PC-9 (cell line): ENCODE results near the gene CDH22. TPM values are rescaled to one million over a fixed set of nuclear protein-coding genes. Genes with fewer than 3 reads are reported as not detected.

Experiments used
- BruUV-seq: library from RNA; stranded (reverse); fragments of 400-500 nt; replicated peaks from 2 replicates; lab custom pipeline; 2021; lab: Mats Ljungman, UMichigan
- CTCF ChIA-PET: fragments of 300-600 bp; sonication (Branson Sonifier 250); formaldehyde crosslinking; loops from one replicate; lab custom pipeline; 2022; ENCODE audit warnings: antibody characterized with exemption; lab: Charles Lee
- POLR2A ChIA-PET: fragments of 300-600 bp; sonication (Branson Sonifier 250); formaldehyde crosslinking; loops from one replicate; lab custom pipeline; 2022; ENCODE audit warnings: antibody characterized with exemption; ENCODE audit not compliant: unreplicated experiment; lab: Charles Lee
- DNase-seq, 2 experiments: peaks; one replicate each; pipeline versions ENCODE4 v3.0.0 to v3.0.0-alpha.2; 2015 to 2022; ENCODE audit warnings: mixed read lengths in 1 of 2
- H2AFZ ChIP-seq: fragments of 200-600 bp; sonication (generic); 2 replicates; pipeline ENCODE4 v1.8.1; 2017; ENCODE audit warnings: antibody characterized with exemption
- H3F3A ChIP-seq: fragments of 200-600 bp; sonication (generic); 2 replicates; pipeline ENCODE4 v1.8.1; 2017; ENCODE audit warnings: antibody characterized with exemption, mild to moderate bottlenecking, low read depth; ENCODE audit not compliant: insufficient read depth
- H3K27ac ChIP-seq: fragments of 200-600 bp; sonication (generic); 2 replicates; pipeline ENCODE4 v1.6.1; 2016; ENCODE audit warnings: mixed run types
- H3K27me3 ChIP-seq: fragments of 200-600 bp; sonication (generic); 2 replicates; pipeline ENCODE4 v1.6.1; 2016; ENCODE audit warnings: low read depth, mixed run types; ENCODE audit not compliant: insufficient read depth
- H3K36me3 ChIP-seq: fragments of 200-600 bp; sonication (generic); 2 replicates; pipeline ENCODE4 v1.6.1; 2016; ENCODE audit warnings: low read depth, mixed run types
- H3K4me1 ChIP-seq: fragments of 200-600 bp; sonication (generic); replicated peaks from 2 replicates; pipeline ENCODE4 v1.6.1; 2016; ENCODE audit warnings: mixed run types; ENCODE audit not compliant: insufficient read depth
- H3K4me2 ChIP-seq: fragments of 200-600 bp; sonication (generic); 2 replicates; pipeline ENCODE4 v1.6.1; 2017; ENCODE audit warnings: mixed run types
- H3K4me3 ChIP-seq: fragments of 200-600 bp; sonication (generic); 2 replicates; pipeline ENCODE4 v1.6.1; 2016; ENCODE audit warnings: mixed run types
- H3K79me2 ChIP-seq: fragments of 200-600 bp; sonication (generic); 2 replicates; pipeline ENCODE4 v1.6.1; 2017; ENCODE audit warnings: low read depth, mixed run types
- H3K9me2 ChIP-seq: fragments of 200-600 bp; sonication (generic); 2 replicates; pipeline ENCODE4 v1.8.1; 2017; ENCODE audit warnings: mild to moderate bottlenecking; ENCODE audit not compliant: insufficient read depth
- H3K9me3 ChIP-seq: fragments of 200-600 bp; sonication (generic); 2 replicates; pipeline ENCODE4 v1.8.1; 2016; ENCODE audit warnings: low read depth; ENCODE audit not compliant: insufficient read depth
- H4K20me1 ChIP-seq: fragments of 200-600 bp; sonication (generic); 2 replicates; pipeline ENCODE4 v1.8.1; 2017; ENCODE audit not compliant: insufficient read depth
- CTCF ChIP-seq: fragments of 200-600 bp; sonication (generic); conservative IDR thresholded peaks from 2 replicates; pipeline ENCODE4 v1.6.1; 2017; ENCODE audit warnings: mixed run types, antibody characterized with exemption, mild to moderate bottlenecking, moderate library complexity
- EZH2 ChIP-seq: fragments of 200-600 bp; sonication (generic); IDR thresholded peaks from 2 replicates; pipeline ENCODE4 v1.8.0; 2017; ENCODE audit warnings: antibody characterized with exemption, low read depth
- intact Hi-C: fragments of 100-400 bp; cut with micrococcal nuclease; formaldehyde crosslinking; loops from one replicate; pipeline ENCODE4 v1.10.0; 2022; ENCODE audit not compliant: unreplicated experiment
- total RNA-seq: library from RNA; stranded (reverse); gene quantifications from 2 replicates; pipeline ENCODE4 v1.2.3, GENCODE V29; 2021

The CDH22 gene
- total RNA-seq, 1 experiment from 2014 or later: not detected

- no peaks in the 10 kb centered on the region for H3F3A ChIP-seq
- CTCF ChIA-PET: interaction anchor here (0.6 kb wide), 1 partner anchor 226 kb away, joined by 3 read pairs; no protein-coding TSS in a partner anchor
- no peaks in the 10 kb centered on the region for H3K4me1 ChIP-seq
- H3K27me3 ChIP-seq: peaks cover 94% of the 10 kb centered on the region
- intact Hi-C loops: no loop called here
- no peaks in the 10 kb centered on the region for H3K9me3 ChIP-seq
- H4K20me1 ChIP-seq: no peaks in the 10 kb centered on the region; the same call in 1 of the 2 replicates
- POLR2A ChIA-PET: interaction anchor here (0.6 kb wide), 1 partner anchor 277 kb away, joined by 3 read pairs; the partner anchor contains the start of gene ZSWIM1
- no peak overlapping the region for H3K27ac ChIP-seq
- H3K79me2 ChIP-seq: no peaks in the 10 kb centered on the region
- no peaks in the 10 kb centered on the region for H3K9me2 ChIP-seq
- no TSS peak for BruUV-seq
- TF ChIP-seq CTCF: no peak
- no peak for TF ChIP-seq EZH2
- H2AFZ ChIP-seq: no peak overlapping the region
- no peak overlapping the region for H3K4me3 ChIP-seq
- no peak overlapping the region for H3K4me2 ChIP-seq
- no peaks in the 10 kb centered on the region for H3K36me3 ChIP-seq
- DNase-seq: no peak
These were observed 150.7 kb downstream of the CDH22 start for GRCh38 chr20:46157625-46158024.

- CTCF ChIA-PET: no interaction called here
- Histone ChIP-seq H3K4me1 (no peaks in the 10 kb centered on the region), H3K36me3 (no peaks in the 10 kb centered on the region), H2AFZ (no peak overlapping the region), H3K27ac (no peak overlapping the region), H3K79me2 (no peaks in the 10 kb centered on the region), H3K27me3 (peaks cover 94% of the 10 kb centered on the region), H3K4me2 (no peak overlapping the region), H3K9me2 (no peaks in the 10 kb centered on the region), H3F3A (no peaks in the 10 kb centered on the region), H3K4me3 (no peak overlapping the region), H4K20me1 (no peaks in the 10 kb centered on the region; the same call in 1 of the 2 replicates), H3K9me3 (no peaks in the 10 kb centered on the region)
- no peak for DNase-seq
- no TSS peak for BruUV-seq
- no peak for TF ChIP-seq EZH2
- no peak for TF ChIP-seq CTCF
- POLR2A ChIA-PET: interaction anchor here (0.6 kb wide), 1 partner anchor 276 kb away, joined by 3 read pairs; the partner anchor contains the start of gene ZSWIM1
- intact Hi-C loops: no loop called here
These were observed 151.2 kb downstream of the CDH22 start for GRCh38 chr20:46157076-46157592.

- H3F3A ChIP-seq: no peaks in the 10 kb centered on the region
- no peak overlapping the region for H2AFZ ChIP-seq
- ChIA-PET CTCF (no interaction called here), POLR2A (no interaction called here)
- H4K20me1 ChIP-seq: no peaks in the 10 kb centered on the region; the same call in 1 of the 2 replicates
- H3K4me1 ChIP-seq: no peaks in the 10 kb centered on the region
- intact Hi-C loops: no loop called here
- H3K4me3 ChIP-seq: no peak overlapping the region
- TF ChIP-seq CTCF (no peak), EZH2 (no peak)
- H3K36me3 ChIP-seq: no peaks in the 10 kb centered on the region
- no peak for DNase-seq
- no peak overlapping the region for H3K4me2 ChIP-seq
- no peak overlapping the region for H3K27ac ChIP-seq
- no peaks in the 10 kb centered on the region for H3K9me2 ChIP-seq
- peaks cover 95% of the 10 kb centered on the region for H3K27me3 ChIP-seq
- BruUV-seq: no TSS peak
- H3K9me3 ChIP-seq: no peaks in the 10 kb centered on the region
- H3K79me2 ChIP-seq: no peaks in the 10 kb centered on the region
These were observed 152.2 kb downstream of the CDH22 start for GRCh38 chr20:46156065-46156464.
